ENCODE data around the gene ARHGAP21. TPM values are rescaled to one million over a fixed set of nuclear protein-coding genes. Genes with fewer than 3 reads are reported as not detected.
"Not testable (repeated sequence)": the region's sequence is repeated elsewhere in the genome, so short reads cannot be mapped to it uniquely, and the experiment has no call there.

Gene ARHGAP21
- total and polyA plus RNA-seq, 2 experiments from 2014 or later = 24.0 to 88.2 TPM

DNA sequence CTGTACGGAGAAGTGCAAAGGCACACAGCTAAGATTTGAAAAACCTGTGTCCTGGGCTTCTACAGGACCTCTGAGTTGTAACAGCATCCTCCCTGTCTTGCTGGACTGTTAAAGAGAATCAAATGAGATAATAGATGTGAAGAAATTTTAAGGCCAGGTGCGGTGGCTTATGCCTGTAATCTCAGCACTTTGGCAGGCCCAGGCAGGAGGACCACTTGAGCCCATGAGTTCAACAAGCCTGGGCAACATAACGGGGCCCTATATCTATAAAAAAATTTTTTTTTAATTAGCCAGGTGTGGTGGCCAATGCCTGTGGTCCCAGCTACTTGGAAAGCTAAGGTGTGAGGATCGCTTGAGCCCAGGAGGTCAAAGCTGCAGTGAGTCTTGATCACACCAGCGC, 2.9 kb upstream of the ARHGAP21 start:
- H3K27ac ChIP-seq = no peak overlapping the region
- no peaks in the 10 kb centered on the region for H3K4me1 ChIP-seq (ENCODE audit: low read depth)
- H3K9me3 ChIP-seq (ENCODE audit: low read depth) = no peaks in the 10 kb centered on the region
- no peak for TF ChIP-seq CTCF (IDR thresholded peaks at IDR 0.05; ENCODE audit: low read depth, low read length)
- DNase-seq (ENCODE audit: low read depth in 1 of 2, low spot score in 1 of 2) = no peak
- H3K4me3 ChIP-seq = no peak overlapping the region
- no peaks in the 10 kb centered on the region for H3K27me3 ChIP-seq
- H3K36me3 ChIP-seq = no peaks in the 10 kb centered on the region

GRCh38 chr10:24726029-24726428, 2.3 kb upstream of the ARHGAP21 start:
- not testable (repeated sequence) for H3K27ac ChIP-seq; H3K27me3 ChIP-seq; H3K9me3 ChIP-seq (ENCODE audit: low read depth); H3K4me1 ChIP-seq (ENCODE audit: low read depth); H3K36me3 ChIP-seq; DNase-seq (ENCODE audit: low read depth in 1 of 2, low spot score in 1 of 2); H3K4me3 ChIP-seq

DNA sequence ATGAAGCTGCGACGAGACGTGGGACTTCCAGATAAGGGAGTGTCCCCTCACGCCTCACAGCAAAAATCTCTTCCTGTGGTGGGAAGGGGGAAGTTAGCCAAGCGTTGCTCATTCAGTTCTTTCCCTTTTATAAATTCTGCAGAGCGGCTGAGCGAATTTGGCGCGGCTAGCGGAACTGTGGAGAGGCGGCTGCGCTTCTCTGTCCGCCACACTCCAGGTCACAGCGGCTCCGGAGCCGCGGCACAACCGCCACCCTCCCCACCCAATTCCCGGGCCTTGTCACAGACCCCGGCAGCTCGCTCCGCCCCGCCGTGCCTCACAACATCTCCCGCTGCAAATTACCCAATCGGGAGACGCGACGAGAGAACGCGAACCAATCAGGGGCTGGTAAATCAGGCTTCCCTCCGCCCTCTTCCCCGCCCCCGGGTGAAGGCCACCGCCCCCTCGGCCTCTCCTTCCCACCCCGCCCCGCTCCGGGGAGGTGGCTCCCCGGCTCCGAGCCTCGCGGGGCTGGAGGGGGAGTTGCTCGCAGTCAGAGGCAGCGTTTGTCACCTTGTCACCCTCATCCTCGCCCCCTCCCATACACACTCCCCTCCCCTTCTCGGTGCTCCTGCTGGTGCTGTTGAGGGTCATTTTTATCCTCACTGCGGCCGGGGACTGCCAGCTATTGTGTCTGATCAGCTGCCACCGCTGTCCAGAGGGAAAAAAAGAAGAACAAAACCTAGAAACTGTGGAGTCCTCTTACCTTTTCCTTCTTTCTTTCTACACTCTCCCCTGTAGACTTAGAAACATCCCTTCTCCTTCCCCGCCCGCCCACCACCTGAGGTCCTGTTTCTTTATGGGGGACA, 918 bp upstream of the ARHGAP21 start:
- peaks cover 13% of the 10 kb centered on the region for H3K4me1 ChIP-seq (ENCODE audit: low read depth)
- H3K27me3 ChIP-seq = no peaks in the 10 kb centered on the region
- peak; percentile 98 to 99 for DNase-seq (ENCODE audit: low read depth in 1 of 2, low spot score in 1 of 2)
- no peaks in the 10 kb centered on the region for H3K36me3 ChIP-seq
- peak overlapping the region; percentile 90 for H3K27ac ChIP-seq
- TF ChIP-seq CTCF (IDR thresholded peaks at IDR 0.05; ENCODE audit: low read depth, low read length) = no peak
- peak overlapping the region; percentile 89 for H3K4me3 ChIP-seq
- H3K9me3 ChIP-seq (ENCODE audit: low read depth) = no peaks in the 10 kb centered on the region

DNA sequence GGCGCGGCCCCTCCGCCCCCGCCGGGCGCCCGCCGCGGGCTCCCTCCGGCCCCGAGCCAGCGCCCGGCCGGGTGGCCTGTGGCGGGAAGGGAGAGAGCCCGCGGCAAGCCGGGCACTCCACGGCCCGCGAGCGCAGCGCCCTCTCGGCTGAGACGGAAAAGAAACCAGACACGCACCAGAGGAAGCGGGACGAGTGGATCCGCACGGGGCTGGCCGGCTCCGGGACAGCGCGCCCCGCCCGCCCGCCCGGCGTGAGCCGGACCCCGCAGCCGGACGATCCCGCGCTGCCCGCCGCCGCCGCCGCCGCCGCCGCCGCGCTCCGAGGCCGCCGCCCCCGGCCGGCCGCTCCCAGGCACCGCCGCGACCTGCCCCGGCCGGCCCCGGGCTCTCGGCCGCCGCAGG, 300 bp downstream of the ARHGAP21 start:
- peak overlapping the region; percentile 89 for H3K4me3 ChIP-seq
- no peaks in the 10 kb centered on the region for H3K36me3 ChIP-seq
- no peak for TF ChIP-seq CTCF (IDR thresholded peaks at IDR 0.05; ENCODE audit: low read depth, low read length)
- H3K9me3 ChIP-seq (ENCODE audit: low read depth) = no peaks in the 10 kb centered on the region
- H3K4me1 ChIP-seq (ENCODE audit: low read depth) = peaks cover 24% of the 10 kb centered on the region
- DNase-seq (ENCODE audit: low read depth in 1 of 2, low spot score in 1 of 2) = peak in 1 of 2 donors; percentile 52
- H3K27ac ChIP-seq = peak overlapping the region; percentile 95
- H3K27me3 ChIP-seq = no peaks in the 10 kb centered on the region

- Histone ChIP-seq H3K27me3 (no peaks in the 10 kb centered on the region), H3K36me3 (no peaks in the 10 kb centered on the region), H3K27ac (peak overlapping the region; percentile 95), H3K4me3 (peak overlapping the region; percentile 88), H3K4me1 (ENCODE audit: low read depth) (peaks cover 24% of the 10 kb centered on the region), H3K9me3 (ENCODE audit: low read depth) (no peaks in the 10 kb centered on the region)
- TF ChIP-seq CTCF (IDR thresholded peaks at IDR 0.05; ENCODE audit: low read depth, low read length) = no peak
- DNase-seq (ENCODE audit: low read depth in 1 of 2, low spot score in 1 of 2) = peak; percentile 67 to 85
These were observed 856 bp downstream of the ARHGAP21 start for GRCh38 chr10:24722676-24723385.
